ENCODE data around the gene APOBEC3C. TPM values are rescaled to one million over a fixed set of nuclear protein-coding genes. Genes with fewer than 3 reads are reported as not detected.
"Not testable (repeated sequence)": the region's sequence is repeated elsewhere in the genome, so short reads cannot be mapped to it uniquely, and the experiment has no call there.

Gene APOBEC3C
- total and polyA plus RNA-seq, 2 donors: 5.1 to 29.6 TPM

DNA sequence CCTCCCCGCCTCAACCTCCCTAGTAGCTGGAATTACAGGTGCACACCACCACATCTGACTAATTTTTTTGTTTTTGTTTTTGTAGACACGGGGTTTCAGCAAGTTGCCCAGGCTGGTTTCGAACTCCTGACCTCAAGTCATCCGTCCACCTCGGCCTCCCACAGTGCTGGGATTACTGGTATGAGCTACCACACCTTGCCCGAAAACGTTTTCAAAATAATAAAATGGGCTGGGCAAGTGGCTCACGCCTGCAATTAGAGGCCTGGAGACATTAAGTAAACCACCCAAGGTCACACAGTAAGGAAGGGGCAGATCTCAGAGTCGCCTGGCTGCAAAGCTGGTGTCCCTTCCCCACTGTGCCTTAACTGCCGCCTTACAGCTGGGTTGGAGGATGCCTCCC is 33.5 kb upstream of the APOBEC3C start:
- H3K27me3 ChIP-seq (ENCODE audit: control insufficient read depth in 2 of 2, insufficient read depth in 1 of 2, low read length in 1 of 2); H3K27ac ChIP-seq (ENCODE audit: low read depth in 1 of 2, low read length in 1 of 2); H3K36me3 ChIP-seq (ENCODE audit: control insufficient read depth in 2 of 2, insufficient read depth in 2 of 2, low read length in 1 of 2); H3K4me3 ChIP-seq (ENCODE audit: low read length in 2 of 2); DNase-seq (ENCODE audit: low read depth in 6 of 9, low spot score in 9 of 9): not testable (repeated sequence)
- H3K9me3 ChIP-seq (ENCODE audit: control insufficient read depth in 2 of 2, insufficient read depth in 1 of 2, low read length in 1 of 2): peaks cover 0 to 17% of the 10 kb centered on the region in 2 donors
- H3K4me1 ChIP-seq (ENCODE audit: control insufficient read depth in 2 of 2, insufficient read depth in 2 of 2, low read length in 2 of 2): peaks cover 0 to 20% of the 10 kb centered on the region in 2 donors
- 86% methylated on average over 10 of the region's 10 CpGs for WGBS

DNA sequence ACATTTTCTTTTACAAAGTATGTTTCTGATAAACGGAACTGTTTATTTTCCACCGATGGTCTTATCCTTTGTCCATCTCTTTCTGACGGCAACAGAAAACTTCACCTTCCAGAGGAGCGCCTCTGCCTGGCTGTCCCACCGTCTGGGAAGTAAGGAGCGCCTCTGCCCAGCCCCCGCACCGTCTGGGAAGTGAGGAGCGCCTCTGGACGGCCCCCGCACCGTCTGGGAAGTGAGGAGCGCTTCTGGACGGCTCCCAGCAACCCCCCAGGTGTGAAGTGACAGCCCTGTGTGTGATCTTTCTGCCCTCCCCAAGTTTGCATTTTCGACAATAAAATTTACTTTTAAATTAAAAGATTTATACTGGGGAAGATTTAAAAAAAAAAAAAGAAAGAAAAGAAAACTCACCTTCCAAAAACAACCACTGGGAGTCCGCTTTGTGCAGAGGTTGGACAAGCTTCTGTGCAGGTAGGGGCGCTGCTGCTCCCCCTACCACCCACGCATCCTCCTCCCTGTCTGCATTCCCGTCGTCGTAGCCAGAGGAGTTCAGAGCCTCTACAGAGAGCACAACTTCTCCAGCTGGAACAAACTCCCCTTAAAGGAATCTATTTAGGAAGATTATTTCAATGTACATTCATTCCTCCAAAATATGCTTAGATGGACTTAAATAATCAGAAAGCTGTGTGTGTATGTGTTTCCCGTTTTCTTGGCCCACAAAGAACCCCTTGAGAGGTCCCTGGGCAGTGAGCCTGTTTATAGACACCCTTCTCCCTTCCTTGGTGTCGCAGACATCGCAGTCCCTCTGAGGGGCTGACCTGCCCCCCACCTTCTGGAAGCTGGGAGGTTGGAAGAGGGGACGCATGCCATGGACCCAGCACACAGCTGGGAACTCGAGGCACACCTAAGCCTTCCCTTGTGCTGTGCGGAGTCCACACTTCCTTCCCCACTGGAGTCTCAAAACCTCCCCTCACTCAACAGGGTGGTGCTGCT is 32.8 kb upstream of the APOBEC3C start:
- Histone ChIP-seq H3K4me1 (ENCODE audit: control insufficient read depth in 2 of 2, insufficient read depth in 2 of 2, low read length in 2 of 2) (peaks cover 0 to 20% of the 10 kb centered on the region in 2 donors), H3K4me3 (ENCODE audit: low read length in 2 of 2) (peak overlapping the region in 1 of 2 donors; percentile 23), H3K27ac (ENCODE audit: low read depth in 1 of 2, low read length in 1 of 2) (peak overlapping the region; percentile 74 to 76), H3K36me3 (ENCODE audit: control insufficient read depth in 2 of 2, insufficient read depth in 2 of 2, low read length in 1 of 2) (no peaks in the 10 kb centered on the region), H3K9me3 (ENCODE audit: control insufficient read depth in 2 of 2, insufficient read depth in 1 of 2, low read length in 1 of 2) (peaks cover 0 to 17% of the 10 kb centered on the region in 2 donors), H3K27me3 (ENCODE audit: control insufficient read depth in 2 of 2, insufficient read depth in 1 of 2, low read length in 1 of 2) (no peaks in the 10 kb centered on the region)
- DNase-seq (ENCODE audit: low read depth in 6 of 9, low spot score in 9 of 9): peak in 1 of 9 donors; percentile 40
- WGBS: 46% methylated on average over 27 of the region's 27 CpGs

DNA sequence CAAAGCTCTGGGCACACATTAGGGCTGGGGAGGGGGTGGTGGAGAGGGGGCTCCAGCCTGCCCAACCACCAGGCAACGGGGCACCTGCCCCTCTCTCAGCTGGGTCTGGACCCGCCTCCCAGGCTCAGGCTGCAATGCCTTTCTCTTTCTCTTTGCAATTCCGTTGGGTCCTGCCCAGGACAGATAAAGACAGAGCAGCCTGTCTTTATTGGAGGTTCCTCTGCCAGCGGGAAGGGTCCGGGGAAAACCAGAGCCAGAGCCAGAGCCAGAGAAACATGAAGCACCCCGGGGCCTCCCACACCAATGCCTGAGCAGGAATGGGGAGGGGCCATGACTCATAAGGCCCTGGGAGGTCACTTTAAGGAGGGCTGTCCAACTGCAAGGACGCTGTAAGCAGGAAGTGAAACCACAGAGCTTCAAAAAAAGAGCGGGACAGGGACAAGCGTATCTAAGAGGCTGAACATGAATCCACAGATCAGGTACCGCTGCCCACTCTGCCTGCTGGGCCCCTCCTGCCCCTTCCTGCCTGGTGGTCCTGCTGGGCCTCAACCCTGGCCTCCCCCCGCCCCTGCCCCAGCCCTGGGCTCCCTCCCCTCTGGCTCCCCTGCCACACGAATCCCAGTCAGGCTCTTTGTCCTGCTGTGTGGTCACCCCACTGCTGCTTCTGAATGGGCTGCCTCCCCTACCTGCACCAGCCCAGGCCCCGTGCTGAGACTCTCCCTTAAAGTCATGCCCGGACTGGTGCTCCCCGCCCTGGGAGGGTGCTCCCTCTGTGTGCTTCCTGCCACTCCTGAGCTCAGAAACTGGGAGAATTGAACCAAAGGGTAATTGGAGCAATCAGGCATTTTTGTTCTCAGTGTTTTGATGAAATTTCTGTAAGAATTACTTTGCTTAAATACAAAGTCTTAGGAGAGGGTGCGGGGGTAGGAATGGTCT is 31.8 kb upstream of the APOBEC3C start, which contains the start of gene APOBEC3B:
Gene APOBEC3B (plus strand): TSS at position 356 of the 936 bp plus-strand sequence. CDS start 107 bp downstream, at position 463.
- WGBS: 31% methylated on average over 16 of the region's 16 CpGs
- Histone ChIP-seq H3K27ac (ENCODE audit: low read depth in 1 of 2, low read length in 1 of 2) (peak within 1 kb of the TSS; percentile 74 to 76), H3K36me3 (ENCODE audit: control insufficient read depth in 2 of 2, insufficient read depth in 2 of 2, low read length in 1 of 2) (no peaks in the 10 kb centered on the region), H3K4me1 (ENCODE audit: control insufficient read depth in 2 of 2, insufficient read depth in 2 of 2, low read length in 2 of 2) (peaks cover 0 to 20% of the 10 kb centered on the region in 2 donors), H3K9me3 (ENCODE audit: control insufficient read depth in 2 of 2, insufficient read depth in 1 of 2, low read length in 1 of 2) (peaks cover 0 to 17% of the 10 kb centered on the region in 2 donors), H3K27me3 (ENCODE audit: control insufficient read depth in 2 of 2, insufficient read depth in 1 of 2, low read length in 1 of 2) (no peaks in the 10 kb centered on the region), H3K4me3 (ENCODE audit: low read length in 2 of 2) (peak within 1 kb of the TSS; percentile 13 to 23)
- peak in 2 of 9 donors; percentile 16 to 70 for DNase-seq (ENCODE audit: low read depth in 6 of 9, low spot score in 9 of 9)

DNA sequence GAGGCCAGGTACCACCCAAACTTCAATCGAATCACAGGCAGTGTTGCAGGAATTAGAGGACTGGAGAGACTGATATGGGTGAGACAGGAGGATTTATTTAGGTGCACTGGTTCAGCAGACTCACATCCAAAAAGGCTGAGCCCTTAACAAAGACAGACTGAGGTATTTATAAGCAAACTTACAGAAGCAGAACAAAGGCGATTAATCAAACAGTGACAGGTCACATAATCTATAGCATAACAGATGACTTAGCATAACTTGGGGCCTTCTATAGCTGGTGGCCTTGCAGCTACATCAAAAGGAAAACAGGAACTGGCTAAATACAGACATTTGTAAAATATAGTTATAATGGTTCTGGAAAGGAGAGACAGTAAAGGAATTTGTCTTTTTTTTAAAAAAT is 29.8 kb upstream of the APOBEC3C start:
- Histone ChIP-seq H3K27ac (ENCODE audit: low read depth in 1 of 2, low read length in 1 of 2) (no peak overlapping the region), H3K9me3 (ENCODE audit: control insufficient read depth in 2 of 2, insufficient read depth in 1 of 2, low read length in 1 of 2) (peaks cover 0 to 13% of the 10 kb centered on the region in 2 donors), H3K27me3 (ENCODE audit: control insufficient read depth in 2 of 2, insufficient read depth in 1 of 2, low read length in 1 of 2) (no peaks in the 10 kb centered on the region), H3K4me3 (ENCODE audit: low read length in 2 of 2) (no peak overlapping the region), H3K36me3 (ENCODE audit: control insufficient read depth in 2 of 2, insufficient read depth in 2 of 2, low read length in 1 of 2) (no peaks in the 10 kb centered on the region), H3K4me1 (ENCODE audit: control insufficient read depth in 2 of 2, insufficient read depth in 2 of 2, low read length in 2 of 2) (peaks cover 0 to 26% of the 10 kb centered on the region in 2 donors)
- DNase-seq (ENCODE audit: low read depth in 6 of 9, low spot score in 9 of 9): no peak
- WGBS: 95% methylated on average over 2 of the region's 2 CpGs

DNA sequence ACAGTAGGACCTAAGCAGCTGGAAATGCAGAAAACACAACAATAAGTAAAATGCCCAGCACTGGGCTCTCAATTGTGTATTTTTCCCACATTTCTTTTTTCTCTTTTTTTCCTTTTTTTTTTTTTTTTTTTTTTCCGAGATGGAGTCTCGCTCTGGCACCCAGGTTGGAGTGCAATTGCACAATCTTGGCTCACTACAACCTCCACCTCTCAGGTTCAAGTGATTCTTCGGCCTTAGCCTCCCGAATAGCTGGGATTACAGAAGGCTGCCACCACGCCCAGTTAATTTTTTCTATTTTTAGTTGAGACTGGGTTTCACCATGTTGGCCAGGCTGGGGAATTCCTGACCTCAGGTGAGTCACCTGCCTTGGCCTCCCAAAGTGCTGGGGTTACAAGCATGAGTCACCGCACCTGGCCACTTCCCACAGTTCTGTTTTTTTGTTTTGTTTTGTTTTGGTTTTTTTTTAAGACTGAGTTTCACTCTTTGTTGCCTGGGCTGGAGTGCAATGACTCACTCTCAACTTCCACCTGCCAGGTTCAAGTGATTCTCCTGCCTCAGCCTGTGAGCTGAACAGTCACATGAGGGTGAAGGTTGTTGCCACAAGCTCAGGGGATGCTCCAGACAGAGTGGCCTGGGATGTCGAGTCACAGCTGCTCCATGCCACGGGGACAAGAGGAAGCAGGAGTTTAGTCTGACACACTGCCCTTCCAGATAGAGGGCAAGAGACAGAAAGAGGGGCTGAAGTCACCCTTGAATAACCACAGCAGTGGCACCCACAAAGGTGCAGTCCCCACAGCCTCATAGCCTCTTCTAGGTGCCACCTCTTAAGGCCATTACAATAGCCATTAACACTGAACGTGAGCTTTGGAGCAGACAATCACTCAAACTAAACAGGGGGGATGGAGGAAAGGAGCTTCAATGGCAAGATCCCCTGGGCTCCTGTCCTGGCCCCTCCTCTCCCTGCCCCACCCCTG is 29.0 kb upstream of the APOBEC3C start:
- H3K36me3 ChIP-seq (ENCODE audit: control insufficient read depth in 2 of 2, insufficient read depth in 2 of 2, low read length in 1 of 2); H3K27me3 ChIP-seq (ENCODE audit: control insufficient read depth in 2 of 2, insufficient read depth in 1 of 2, low read length in 1 of 2); H3K4me3 ChIP-seq (ENCODE audit: low read length in 2 of 2): not testable (repeated sequence)
- Histone ChIP-seq H3K4me1 (ENCODE audit: control insufficient read depth in 2 of 2, insufficient read depth in 2 of 2, low read length in 2 of 2) (peaks cover 0 to 34% of the 10 kb centered on the region in 2 donors), H3K27ac (ENCODE audit: low read depth in 1 of 2, low read length in 1 of 2) (peak overlapping the region; percentile 17 to 33), H3K9me3 (ENCODE audit: control insufficient read depth in 2 of 2, insufficient read depth in 1 of 2, low read length in 1 of 2) (peaks cover 0 to 13% of the 10 kb centered on the region in 2 donors)
- DNase-seq (ENCODE audit: low read depth in 6 of 9, low spot score in 9 of 9): peak in 1 of 9 donors; percentile 53
- WGBS: 86% methylated on average over 9 of the region's 9 CpGs

DNA sequence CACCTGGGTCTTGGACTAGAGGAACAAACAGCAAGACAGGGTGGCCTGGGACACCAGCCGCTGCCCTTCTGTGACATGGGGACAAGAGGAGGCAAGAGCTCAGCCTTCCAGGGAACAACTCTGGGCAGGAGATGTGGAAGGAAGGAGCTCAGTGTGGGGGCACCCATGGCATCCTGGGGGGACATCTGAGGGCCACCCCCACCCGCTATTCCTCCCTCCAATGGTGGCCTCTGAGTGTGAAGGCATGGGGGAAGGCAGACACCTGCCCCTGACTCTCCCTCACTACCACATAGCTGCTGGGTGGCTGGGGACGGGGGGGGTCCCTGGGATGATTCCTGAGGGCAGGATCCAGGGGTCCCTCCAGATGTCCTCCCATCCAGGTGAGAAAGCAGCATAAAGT is 27.4 kb upstream of the APOBEC3C start:
- WGBS: 95% methylated on average over 3 of the region's 3 CpGs
- Histone ChIP-seq H3K9me3 (ENCODE audit: control insufficient read depth in 2 of 2, insufficient read depth in 1 of 2, low read length in 1 of 2) (peaks cover 0 to 12% of the 10 kb centered on the region in 2 donors), H3K4me1 (ENCODE audit: control insufficient read depth in 2 of 2, insufficient read depth in 2 of 2, low read length in 2 of 2) (peaks cover 0 to 28% of the 10 kb centered on the region in 2 donors), H3K27me3 (ENCODE audit: control insufficient read depth in 2 of 2, insufficient read depth in 1 of 2, low read length in 1 of 2) (no peaks in the 10 kb centered on the region), H3K4me3 (ENCODE audit: low read length in 2 of 2) (no peak overlapping the region), H3K27ac (ENCODE audit: low read depth in 1 of 2, low read length in 1 of 2) (no peak overlapping the region), H3K36me3 (ENCODE audit: control insufficient read depth in 2 of 2, insufficient read depth in 2 of 2, low read length in 1 of 2) (no peaks in the 10 kb centered on the region)
- DNase-seq (ENCODE audit: low read depth in 6 of 9, low spot score in 9 of 9): no peak

DNA sequence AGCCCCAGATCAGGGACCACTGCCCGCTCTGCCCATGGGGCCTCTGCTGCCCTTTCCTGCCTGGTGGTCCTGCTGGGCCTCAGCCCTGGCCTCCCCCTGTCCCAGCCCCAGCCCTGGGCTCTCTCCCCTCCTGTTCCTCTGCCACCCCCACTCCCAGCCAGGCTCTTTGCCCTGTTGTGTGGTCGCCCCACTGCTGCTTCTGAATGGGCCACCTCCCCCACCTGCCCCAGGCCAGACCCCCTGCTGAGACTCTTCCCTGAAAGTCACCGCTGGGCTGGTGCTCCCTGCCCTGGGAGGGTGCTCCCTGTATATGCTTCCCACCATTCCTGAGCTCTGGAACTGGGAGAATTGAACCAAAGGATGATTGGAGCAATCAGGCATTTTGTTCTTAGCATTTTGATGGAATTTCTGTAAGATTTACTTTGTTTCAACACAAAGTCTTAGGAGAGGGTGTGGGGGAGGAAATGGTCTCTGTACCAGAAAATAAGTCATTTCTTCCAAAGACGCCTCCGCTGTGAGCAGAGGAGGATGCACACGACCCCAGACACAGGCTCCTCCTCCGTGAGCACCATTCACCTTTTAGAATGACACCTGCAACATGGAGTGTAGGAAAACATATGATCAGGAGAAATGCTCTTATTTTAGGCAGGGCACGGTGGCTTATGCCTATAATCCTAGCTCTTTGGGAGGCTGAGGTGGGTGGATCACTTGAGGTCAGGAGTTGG is 26.7 kb upstream of the APOBEC3C start:
- WGBS: 94% methylated on average over 8 of the region's 8 CpGs
- no peak for DNase-seq (ENCODE audit: low read depth in 6 of 9, low spot score in 9 of 9)
- Histone ChIP-seq H3K9me3 (ENCODE audit: control insufficient read depth in 2 of 2, insufficient read depth in 1 of 2, low read length in 1 of 2) (peaks cover 0 to 10% of the 10 kb centered on the region in 2 donors), H3K4me1 (ENCODE audit: control insufficient read depth in 2 of 2, insufficient read depth in 2 of 2, low read length in 2 of 2) (peaks cover 0 to 21% of the 10 kb centered on the region in 2 donors), H3K27me3 (ENCODE audit: control insufficient read depth in 2 of 2, insufficient read depth in 1 of 2, low read length in 1 of 2) (no peaks in the 10 kb centered on the region), H3K4me3 (ENCODE audit: low read length in 2 of 2) (no peak overlapping the region), H3K36me3 (ENCODE audit: control insufficient read depth in 2 of 2, insufficient read depth in 2 of 2, low read length in 1 of 2) (no peaks in the 10 kb centered on the region), H3K27ac (ENCODE audit: low read depth in 1 of 2, low read length in 1 of 2) (no peak overlapping the region)
